GM18858 (cell line): ENCODE results near the gene P4HB.

Source experiments
- ATAC-seq: cut with Tn5 transposase; IDR thresholded peaks from one replicate; pipeline ENCODE4 v1.9.1; 2021; ENCODE audit not compliant: unreplicated experiment

Gene P4HB

DNA sequence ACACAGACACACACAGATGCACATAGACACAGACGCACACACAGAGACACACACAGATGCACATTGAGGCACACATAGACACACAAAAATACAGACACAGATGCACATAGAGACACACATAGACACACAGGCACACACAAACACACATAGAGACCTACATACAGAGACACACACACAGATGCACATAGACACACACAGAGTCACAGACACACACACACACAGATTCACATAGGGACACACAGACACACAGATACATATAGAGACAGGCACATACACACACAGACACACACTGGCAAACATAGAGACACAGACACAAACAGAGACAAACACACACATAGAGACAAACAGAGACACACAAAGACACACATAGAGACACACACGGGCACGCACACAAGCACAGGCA, 66.3 kb downstream of the P4HB start:
- ATAC-seq = no peak
